GM19239 (cell line): ENCODE results near the gene SENP7.
"Not testable (repeated sequence)": the region's sequence is repeated elsewhere in the genome, so short reads cannot be mapped to it uniquely, and the experiment has no call there.

Experiments used
- DNase-seq: peaks from one replicate; pipeline ENCODE4 v3.0.0; 2011; ENCODE audit warnings: low spot score; ENCODE audit not compliant: insufficient read length
- FAIRE-seq: peaks from 2 replicates; lab custom pipeline; 2011; peaks lifted over from hg19 to GRCh38; lab: Jason Lieb, UNC

SENP7 gene

GRCh38 chr3:101377796-101378195 lies 135.2 kb downstream of the SENP7 start:
- DNase-seq (no peak), FAIRE-seq (peak; percentile 62)

GRCh38 chr3:101377209-101377608 lies 135.8 kb downstream of the SENP7 start:
- FAIRE-seq (no peak), DNase-seq (no peak)

DNA sequence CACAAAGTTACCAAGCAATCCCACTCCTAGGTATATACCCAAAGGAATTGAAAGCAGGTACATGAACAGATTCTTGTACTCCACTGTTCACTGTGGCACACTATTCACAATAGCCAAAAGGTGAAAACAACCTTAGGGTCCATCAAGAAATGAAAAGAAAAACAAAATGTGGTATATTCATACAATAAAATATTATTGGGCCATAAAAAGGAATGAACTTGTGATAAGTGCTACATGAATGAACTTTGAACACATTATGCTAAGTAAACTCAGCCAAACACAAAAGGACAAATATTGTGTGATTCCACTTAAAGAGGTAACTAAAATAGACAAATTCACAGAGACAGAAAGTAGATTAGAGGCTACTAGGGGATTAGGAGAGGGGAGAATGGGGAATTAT lies 137.4 kb downstream of the SENP7 start:
- no peak for FAIRE-seq

GRCh38 chr3:101362406-101362805 lies 150.6 kb downstream of the SENP7 start:
- DNase-seq (no peak), FAIRE-seq (no peak)

More for the DNA sequence above, 137.4 kb downstream of the SENP7 start:
- DNase-seq = no peak

DNA sequence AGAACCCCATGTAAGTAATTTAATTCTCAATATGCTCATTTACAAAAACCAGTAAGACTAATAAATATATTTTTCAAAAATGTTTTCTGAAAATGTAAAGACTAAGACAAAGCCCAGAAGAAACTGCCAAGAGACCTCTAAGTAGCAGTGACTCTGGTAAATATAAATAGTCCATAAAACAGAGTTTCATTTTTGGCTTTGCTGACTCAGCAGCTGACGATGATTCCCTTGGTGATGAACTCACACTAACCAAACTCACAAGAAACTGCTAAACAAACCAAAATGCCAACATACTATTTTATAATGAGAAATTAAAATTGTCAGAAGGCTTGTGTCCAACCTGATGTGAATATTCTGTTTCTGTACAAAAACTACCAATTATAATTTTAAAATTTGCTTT lies 161.2 kb downstream of the SENP7 start:
- no peak for FAIRE-seq

DNA sequence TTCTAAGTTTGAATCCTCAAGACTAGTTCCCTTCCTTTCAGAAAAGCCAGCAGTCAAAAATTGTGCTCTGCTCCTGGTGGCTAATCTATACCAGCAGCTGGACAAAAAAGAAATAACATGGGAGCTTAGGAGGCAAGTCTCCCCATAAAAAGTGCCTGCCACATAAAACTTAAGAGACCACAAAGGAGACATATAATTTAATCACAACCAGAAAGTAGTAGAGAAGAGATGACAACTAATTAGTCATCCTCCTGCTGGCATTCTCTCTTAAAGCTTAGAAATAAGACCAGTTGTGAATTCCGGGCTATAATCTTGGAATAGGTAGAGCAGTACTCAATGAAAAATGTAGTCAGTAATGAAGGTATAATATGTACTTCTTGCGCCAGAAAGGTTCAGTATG lies 172.4 kb downstream of the SENP7 start:
- DNase-seq (no peak), FAIRE-seq (no peak)

More for the DNA sequence above, 161.2 kb downstream of the SENP7 start:
- no peak for DNase-seq

- FAIRE-seq (no peak), DNase-seq (no peak)
These were observed 179.1 kb downstream of the SENP7 start for GRCh38 chr3:101333883-101334282.

- FAIRE-seq (no peak), DNase-seq (no peak)
These were observed 183.9 kb downstream of the SENP7 start for GRCh38 chr3:101329016-101329673.

- no peak for DNase-seq
- FAIRE-seq = no peak
These were observed 187.4 kb downstream of the SENP7 start for GRCh38 chr3:101325393-101326134.

DNA sequence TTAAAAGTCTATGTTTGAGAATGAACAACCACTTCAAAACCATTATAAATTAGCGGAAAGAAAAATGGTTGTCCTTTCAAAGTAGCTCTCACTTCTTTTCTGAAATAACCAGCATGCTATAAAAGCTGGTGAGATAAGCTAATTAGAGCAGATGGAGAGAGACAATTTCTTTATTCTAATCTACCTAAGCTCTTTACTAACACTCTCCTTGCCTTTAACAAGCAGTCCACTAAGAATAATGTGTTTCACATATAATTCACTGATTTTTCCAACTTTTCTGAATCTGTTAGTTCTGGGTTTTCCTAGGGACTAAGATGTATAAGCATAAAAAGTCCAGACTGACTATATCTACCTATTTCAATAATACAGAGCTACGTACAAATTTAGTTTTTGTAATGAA lies 192.5 kb downstream of the SENP7 start, which contains the start of gene IMPG2:
Gene IMPG2, minus strand, starts transcription at position 101 of the 400 bp plus-strand sequence. CDS start 203 bp downstream, outside the sequence.
- FAIRE-seq (no peak), DNase-seq (no peak)

- FAIRE-seq = no peak
- no peak for DNase-seq
These were observed 193.5 kb downstream of the SENP7 start for GRCh38 chr3:101319531-101319930.

- FAIRE-seq = no peak
These were observed 200.5 kb downstream of the SENP7 start for GRCh38 chr3:101312545-101312944.

GRCh38 chr3:101311676-101312075 lies 201.3 kb downstream of the SENP7 start:
- FAIRE-seq = no peak
- no peak for DNase-seq

More at GRCh38 chr3:101312545-101312944, 200.5 kb downstream of the SENP7 start:
- no peak for DNase-seq

- no peak for FAIRE-seq
These were observed 202.0 kb downstream of the SENP7 start for GRCh38 chr3:101310978-101311375.

GRCh38 chr3:101308147-101308772 lies 204.8 kb downstream of the SENP7 start:
- not testable (repeated sequence) for FAIRE-seq, DNase-seq

More at GRCh38 chr3:101310978-101311375, 202.0 kb downstream of the SENP7 start:
- no peak for DNase-seq

- DNase-seq = no peak
- no peak for FAIRE-seq
These were observed 209.2 kb downstream of the SENP7 start for GRCh38 chr3:101303836-101304235.

DNA sequence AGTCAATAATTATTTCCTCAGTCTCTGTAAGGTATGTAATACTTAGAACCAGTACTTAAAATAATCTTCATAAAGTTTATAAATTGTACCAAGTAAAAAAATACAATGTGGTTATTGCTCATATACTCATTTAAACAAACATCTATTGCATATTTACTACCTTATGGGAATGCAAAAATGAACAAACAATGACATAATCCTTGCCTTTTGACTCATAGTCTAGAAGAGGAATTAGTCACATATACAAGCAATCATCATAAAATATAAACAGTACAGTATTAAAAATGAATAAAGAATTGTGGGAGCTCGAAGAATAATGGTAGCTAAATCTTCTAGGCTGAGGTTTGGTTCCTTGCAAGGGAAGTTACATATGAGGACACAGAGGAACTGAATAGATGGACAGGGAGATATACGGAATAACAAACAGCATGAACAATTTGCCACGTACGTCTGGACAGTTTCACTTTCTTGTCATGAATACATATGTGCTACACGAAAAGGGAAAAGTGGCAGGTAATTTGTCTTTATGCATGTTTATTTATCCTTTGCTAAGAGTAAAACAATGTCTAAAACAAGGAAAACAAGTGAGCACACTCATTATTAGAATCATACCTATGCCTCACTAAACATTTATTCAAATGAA lies 209.8 kb downstream of the SENP7 start:
- FAIRE-seq (no peak), DNase-seq (no peak)

GRCh38 chr3:101300073-101300472 lies 212.9 kb downstream of the SENP7 start:
- DNase-seq (no peak), FAIRE-seq (no peak)

- DNase-seq = no peak
- no peak for FAIRE-seq
These were observed 221.0 kb downstream of the SENP7 start for GRCh38 chr3:101292027-101292426.

- DNase-seq (no peak), FAIRE-seq (no peak)
These were observed 224.7 kb downstream of the SENP7 start for GRCh38 chr3:101288294-101288693.

- DNase-seq = no peak
- no peak for FAIRE-seq
These were observed 228.3 kb downstream of the SENP7 start for GRCh38 chr3:101284757-101285156.
